DND-41 (cell line): ENCODE measurements around the gene NRDE2.

Experiments used
- ATAC-seq: fragments of 200-7000 bp; cut with Tn5 transposase; 3 replicates; pipeline ENCODE4 v1.9.1; 2021; ENCODE audit warnings: low read depth; ENCODE audit not compliant: insufficient read depth
- DNase-seq: peaks from one replicate; pipeline ENCODE4 v3.0.0-alpha.2; 2020
- H2AFZ ChIP-seq: 2 replicates; pipeline ENCODE4 v1.6.0; 2012; ENCODE audit warnings: low read depth, low read length
- H3K27ac ChIP-seq: 2 replicates; pipeline ENCODE4 v1.5.1; 2012; ENCODE audit warnings: low read length, inconsistent platforms
- H3K27me3 ChIP-seq: fragments of 200-600 bp; sonication (generic); 2 replicates; pipeline ENCODE4 v1.6.0; 2012; ENCODE audit warnings: low read length, mild to moderate bottlenecking, inconsistent platforms; ENCODE audit not compliant: insufficient read depth, poor library complexity
- H3K36me3 ChIP-seq: 2 replicates; pipeline ENCODE4 v1.5.1; 2012; ENCODE audit warnings: low read length, inconsistent platforms; ENCODE audit not compliant: insufficient read depth
- H3K4me1 ChIP-seq: 2 replicates; pipeline ENCODE4 v1.5.1; 2012; ENCODE audit warnings: mild to moderate bottlenecking, low read length; ENCODE audit not compliant: insufficient read depth
- H3K4me2 ChIP-seq: 2 replicates; pipeline ENCODE4 v1.6.0; 2012; ENCODE audit warnings: mild to moderate bottlenecking, moderate library complexity, low read length, inconsistent platforms; ENCODE audit not compliant: insufficient read depth
- H3K4me3 ChIP-seq, 2 experiments: fragments of 200-600 bp in 1 of 2; shearing (Covaris generic) in 1 of 2; 2 replicates each; pipeline ENCODE4 v1.5.1; 2012 to 2016; ENCODE audit warnings: inconsistent platforms in 2 of 2, low read length in 2 of 2, mild to moderate bottlenecking in 2 of 2, low read depth in 1 of 2, moderate library complexity in 1 of 2
- H3K79me2 ChIP-seq: 2 replicates; pipeline ENCODE4 v1.6.0; 2012; ENCODE audit warnings: low read length, inconsistent platforms; ENCODE audit not compliant: insufficient read depth
- H3K9ac ChIP-seq: 2 replicates; pipeline ENCODE4 v1.6.0; 2012; ENCODE audit warnings: low read depth, mild to moderate bottlenecking, inconsistent platforms, low read length, moderate library complexity
- H3K9me3 ChIP-seq: 2 replicates; pipeline ENCODE4 v1.5.1; 2012; ENCODE audit warnings: low read length, moderate library complexity, mild to moderate bottlenecking, inconsistent platforms; ENCODE audit not compliant: insufficient read depth, severe bottlenecking
- H4K20me1 ChIP-seq: 2 replicates; pipeline ENCODE4 v1.6.0; 2012; ENCODE audit warnings: low read length; ENCODE audit not compliant: insufficient read depth
- CTCF ChIP-seq: IDR thresholded peaks from 2 replicates; pipeline ENCODE4 v1.5.1; 2012; ENCODE audit warnings: borderline replicate concordance, low read length, moderate library complexity, mild to moderate bottlenecking; ENCODE audit not compliant: poor library complexity, severe bottlenecking; ENCODE audit errors: extremely low read depth
- EZH2 ChIP-seq: IDR thresholded peaks from 3 replicates; pipeline ENCODE4 v1.6.1; 2012; ENCODE audit warnings: borderline replicate concordance, low read depth, mild to moderate bottlenecking, moderate library complexity, low read length, inconsistent platforms; ENCODE audit not compliant: severe bottlenecking

Gene NRDE2

GRCh38 chr14:90281261-90281660 is 50.5 kb downstream of the NRDE2 start:
- DNase-seq, result no peak

DNA sequence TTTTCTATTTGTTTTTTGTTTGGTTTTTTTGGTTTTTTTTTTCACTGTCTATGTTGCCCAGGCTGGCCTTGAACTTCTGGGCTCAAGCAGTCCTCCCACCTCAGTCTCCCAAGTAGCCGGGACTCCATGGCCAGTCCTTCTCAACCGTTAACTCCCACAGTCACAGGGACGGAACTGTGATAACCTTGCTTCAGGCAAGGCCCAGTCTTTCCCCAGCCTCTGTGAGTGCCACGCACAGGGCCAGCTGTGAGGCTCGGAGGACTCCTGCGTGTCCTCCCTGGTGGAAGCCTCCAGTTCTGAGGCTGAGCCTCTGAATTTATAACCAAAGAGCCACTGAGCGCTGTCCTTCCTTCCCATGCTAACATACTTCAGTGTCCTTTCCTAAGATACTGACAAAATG is 51.6 kb downstream of the NRDE2 start:
- no peaks in the 10 kb centered on the region for H3K27me3 ChIP-seq
- H3K9ac ChIP-seq, result no peak overlapping the region
- no peak for ATAC-seq
- no peaks in the 10 kb centered on the region for H3K9me3 ChIP-seq
- H3K4me2 ChIP-seq, result no peak overlapping the region
- H3K36me3 ChIP-seq, result peaks cover 61% of the 10 kb centered on the region
- no peaks in the 10 kb centered on the region for H3K79me2 ChIP-seq
- no peaks in the 10 kb centered on the region for H3K4me1 ChIP-seq
- DNase-seq, result no peak
- no peak overlapping the region for H3K4me3 ChIP-seq
- TF ChIP-seq CTCF, result no peak
- TF ChIP-seq EZH2, result no peak
- H4K20me1 ChIP-seq, result peaks cover 4% of the 10 kb centered on the region; the same call in 1 of the 2 replicates
- no peak overlapping the region for H2AFZ ChIP-seq
- no peak overlapping the region for H3K27ac ChIP-seq

More at GRCh38 chr14:90281261-90281660, 50.5 kb downstream of the NRDE2 start:
- Histone ChIP-seq H2AFZ (no peak overlapping the region), H3K27me3 (no peaks in the 10 kb centered on the region), H3K4me1 (no peaks in the 10 kb centered on the region), H3K9me3 (no peaks in the 10 kb centered on the region), H3K4me3 (no peak overlapping the region), H3K9ac (no peak overlapping the region), H3K27ac (no peak overlapping the region), H3K36me3 (peaks cover 62% of the 10 kb centered on the region), H3K79me2 (no peaks in the 10 kb centered on the region), H4K20me1 (no peaks in the 10 kb centered on the region; the same call in 1 of the 2 replicates), H3K4me2 (no peak overlapping the region)
- ATAC-seq, result no peak
- no peak for TF ChIP-seq EZH2
- TF ChIP-seq CTCF, result no peak

- H3K4me3 ChIP-seq, result no peak overlapping the region
- no peaks in the 10 kb centered on the region for H3K9me3 ChIP-seq
- no peak for TF ChIP-seq EZH2
- TF ChIP-seq CTCF, result no peak
- no peaks in the 10 kb centered on the region for H3K27me3 ChIP-seq
- DNase-seq (no peak), ATAC-seq (no peak)
- H3K4me2 ChIP-seq, result no peak overlapping the region
- H3K36me3 ChIP-seq, result peaks cover 68% of the 10 kb centered on the region
- H3K4me1 ChIP-seq, result no peaks in the 10 kb centered on the region
- no peaks in the 10 kb centered on the region for H3K79me2 ChIP-seq
- H3K9ac ChIP-seq, result no peak overlapping the region
- H2AFZ ChIP-seq, result no peak overlapping the region
- H3K27ac ChIP-seq, result no peak overlapping the region
- peaks cover 7% of the 10 kb centered on the region for H4K20me1 ChIP-seq
Measured at GRCh38 chr14:90278199-90279175, 53.3 kb downstream of the NRDE2 start.
